ENCODE measurements around the gene IL36A. TPM values are rescaled to one million over a fixed set of nuclear protein-coding genes. Genes with fewer than 3 reads are reported as not detected.

Gene IL36A
- total RNA-seq, 1 experiment from 2014 or later: not detected

DNA sequence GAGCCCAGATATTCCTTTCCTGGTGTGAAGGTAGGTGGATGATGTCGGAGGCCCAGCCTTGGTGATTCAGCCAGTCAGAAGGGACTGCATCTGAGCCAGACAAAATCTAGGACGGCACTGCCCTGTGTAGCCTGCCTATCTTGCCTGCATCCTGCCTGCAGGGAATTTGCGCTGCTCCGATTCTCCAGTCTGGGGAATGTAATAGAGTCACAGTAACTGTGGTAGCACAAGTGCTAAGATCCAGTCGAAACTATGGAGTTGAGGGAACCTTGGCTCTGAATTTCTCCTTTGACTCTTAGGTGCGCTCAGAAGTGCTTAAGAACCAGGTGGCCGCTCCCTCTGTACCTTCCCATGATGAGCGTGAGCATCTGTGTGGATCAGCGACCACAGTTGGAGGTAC lies 31.5 kb downstream of the IL36A start:
- DNase-seq (ENCODE audit: low read depth, low spot score) (no peak), ATAC-seq (no peak)
- intact Hi-C loops (cut with micrococcal nuclease; ENCODE audit: unreplicated experiment): no loop called here
- H3K4me1 ChIP-seq (ENCODE audit: control insufficient read depth, insufficient read depth, low read length): no peaks in the 10 kb centered on the region
- in situ Hi-C loops (cut with HindIII; ENCODE audit: low pct_unique_long_range_greater_than_20kb, low sequenced_read_pairs): no loop called here
- no peaks in the 10 kb centered on the region for H3K9me3 ChIP-seq (ENCODE audit: control insufficient read depth, insufficient read depth, low read depth, low read length)
- TF ChIP-seq SIN3A (IDR thresholded peaks at IDR 0.05; ENCODE audit: borderline replicate concordance, insufficient read depth, low read depth, low read length): no peak
- TF ChIP-seq POLR2AphosphoS5 (IDR thresholded peaks at IDR 0.05; ENCODE audit: low read depth, low read length): no peak
- TF ChIP-seq TCF7L2 (IDR thresholded peaks at IDR 0.05; ENCODE audit: low read depth, low read length): no peak
- no peak for TF ChIP-seq REST (IDR thresholded peaks at IDR 0.05; ENCODE audit: insufficient read depth in 1 of 2, low read depth in 2 of 2, low read length in 1 of 2)
- TF ChIP-seq, protein P1, sequence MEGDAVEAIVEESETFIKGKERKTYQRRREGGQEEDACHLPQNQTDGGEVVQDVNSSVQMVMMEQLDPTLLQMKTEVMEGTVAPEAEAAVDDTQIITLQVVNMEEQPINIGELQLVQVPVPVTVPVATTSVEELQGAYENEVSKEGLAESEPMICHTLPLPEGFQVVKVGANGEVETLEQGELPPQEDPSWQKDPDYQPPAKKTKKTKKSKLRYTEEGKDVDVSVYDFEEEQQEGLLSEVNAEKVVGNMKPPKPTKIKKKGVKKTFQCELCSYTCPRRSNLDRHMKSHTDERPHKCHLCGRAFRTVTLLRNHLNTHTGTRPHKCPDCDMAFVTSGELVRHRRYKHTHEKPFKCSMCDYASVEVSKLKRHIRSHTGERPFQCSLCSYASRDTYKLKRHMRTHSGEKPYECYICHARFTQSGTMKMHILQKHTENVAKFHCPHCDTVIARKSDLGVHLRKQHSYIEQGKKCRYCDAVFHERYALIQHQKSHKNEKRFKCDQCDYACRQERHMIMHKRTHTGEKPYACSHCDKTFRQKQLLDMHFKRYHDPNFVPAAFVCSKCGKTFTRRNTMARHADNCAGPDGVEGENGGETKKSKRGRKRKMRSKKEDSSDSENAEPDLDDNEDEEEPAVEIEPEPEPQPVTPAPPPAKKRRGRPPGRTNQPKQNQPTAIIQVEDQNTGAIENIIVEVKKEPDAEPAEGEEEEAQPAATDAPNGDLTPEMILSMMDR (IDR thresholded peaks at IDR 0.05): no peak
- no peak overlapping the region for H3K27ac ChIP-seq (ENCODE audit: low read length)
- ChIA-PET POLR2A (no interaction called here), CTCF (no interaction called here)
- no peaks in the 10 kb centered on the region for H3K36me3 ChIP-seq (ENCODE audit: control insufficient read depth, insufficient read depth, low read length)
- H3K4me3 ChIP-seq (ENCODE audit: low read depth in 2 of 2, low read length in 2 of 2): no peak overlapping the region
- no peaks in the 10 kb centered on the region for H3K27me3 ChIP-seq (ENCODE audit: control insufficient read depth, insufficient read depth, low read length)
- no TSS peak for BruUV-seq (replicated peaks)

GRCh38 chr2:113038291-113038690 lies 33.0 kb downstream of the IL36A start:
- intact Hi-C loops (cut with micrococcal nuclease; ENCODE audit: unreplicated experiment) (no loop called here), in situ Hi-C loops (cut with HindIII; ENCODE audit: low pct_unique_long_range_greater_than_20kb, low sequenced_read_pairs) (no loop called here)
- POLR2A ChIA-PET: no interaction called here

DNA sequence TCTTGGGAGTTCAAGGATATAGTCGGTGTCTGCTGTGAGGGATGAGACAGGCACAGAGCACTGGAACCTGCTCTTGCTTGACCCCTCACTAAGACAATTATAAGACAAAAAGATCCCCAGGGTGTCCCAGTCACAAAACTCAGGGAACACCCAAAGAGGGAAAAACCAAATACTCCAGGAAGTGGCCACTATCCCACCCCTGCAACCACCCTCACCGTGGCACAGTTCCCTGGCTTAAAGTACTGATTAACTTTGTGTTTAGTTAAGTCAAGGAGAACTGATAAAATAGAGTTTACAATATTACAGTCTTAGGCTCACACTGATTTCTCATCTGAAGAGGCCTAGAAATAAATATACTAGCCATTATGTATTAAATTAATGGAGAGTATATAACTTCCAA lies 33.9 kb downstream of the IL36A start:
- H3K27me3 ChIP-seq (ENCODE audit: control insufficient read depth, insufficient read depth, low read length): no peaks in the 10 kb centered on the region
- BruUV-seq (replicated peaks): no TSS peak
- H3K4me1 ChIP-seq (ENCODE audit: control insufficient read depth, insufficient read depth, low read length): no peaks in the 10 kb centered on the region
- ChIA-PET CTCF (no interaction called here), POLR2A (no interaction called here)
- H3K36me3 ChIP-seq (ENCODE audit: control insufficient read depth, insufficient read depth, low read length): no peaks in the 10 kb centered on the region
- H3K4me3 ChIP-seq (ENCODE audit: low read depth in 2 of 2, low read length in 2 of 2): no peak overlapping the region
- H3K27ac ChIP-seq (ENCODE audit: low read length): no peak overlapping the region
- in situ Hi-C loops (cut with HindIII; ENCODE audit: low pct_unique_long_range_greater_than_20kb, low sequenced_read_pairs): no loop called here
- ATAC-seq (no peak), DNase-seq (ENCODE audit: low read depth, low spot score) (no peak)
- TF ChIP-seq REST (IDR thresholded peaks at IDR 0.05; ENCODE audit: insufficient read depth in 1 of 2, low read depth in 2 of 2, low read length in 1 of 2) (no peak), TCF7L2 (IDR thresholded peaks at IDR 0.05; ENCODE audit: low read depth, low read length) (no peak), POLR2AphosphoS5 (IDR thresholded peaks at IDR 0.05; ENCODE audit: low read depth, low read length) (no peak), SIN3A (IDR thresholded peaks at IDR 0.05; ENCODE audit: borderline replicate concordance, insufficient read depth, low read depth, low read length) (no peak)
- TF ChIP-seq, protein P1 (IDR thresholded peaks at IDR 0.05): no peak
- no peaks in the 10 kb centered on the region for H3K9me3 ChIP-seq (ENCODE audit: control insufficient read depth, insufficient read depth, low read depth, low read length)
- intact Hi-C loops (cut with micrococcal nuclease; ENCODE audit: unreplicated experiment): no loop called here

More at GRCh38 chr2:113038291-113038690, 33.0 kb downstream of the IL36A start:
- BruUV-seq (replicated peaks): no TSS peak
- TF ChIP-seq SIN3A (IDR thresholded peaks at IDR 0.05; ENCODE audit: borderline replicate concordance, insufficient read depth, low read depth, low read length): no peak
- DNase-seq (ENCODE audit: low read depth, low spot score): no peak
- CTCF ChIA-PET: no interaction called here
- no peak overlapping the region for H3K27ac ChIP-seq (ENCODE audit: low read length)
- no peaks in the 10 kb centered on the region for H3K4me1 ChIP-seq (ENCODE audit: control insufficient read depth, insufficient read depth, low read length)
- no peaks in the 10 kb centered on the region for H3K9me3 ChIP-seq (ENCODE audit: control insufficient read depth, insufficient read depth, low read depth, low read length)
- ATAC-seq: no peak
- H3K36me3 ChIP-seq (ENCODE audit: control insufficient read depth, insufficient read depth, low read length): no peaks in the 10 kb centered on the region
- H3K27me3 ChIP-seq (ENCODE audit: control insufficient read depth, insufficient read depth, low read length): no peaks in the 10 kb centered on the region
- no peak overlapping the region for H3K4me3 ChIP-seq (ENCODE audit: low read depth in 2 of 2, low read length in 2 of 2)

Measured in Panc1 (cell line).